NCI-H2081 treated with DMSO at 0.1 percent for 48 hours (cell line): Measurements from ENCODE around the gene ANAPC2.

Source experiments
- DNase-seq: peaks from one replicate; lab custom pipeline; 2025; lab: John Stamatoyannopoulos, UW

ANAPC2 gene

GRCh38 chr9:137161558-137162486 lies 26.5 kb downstream of the ANAPC2 start:
- DNase-seq = no peak

- no peak for DNase-seq
These were observed 27.4 kb downstream of the ANAPC2 start for GRCh38 chr9:137160716-137161557.

GRCh38 chr9:137160054-137160425 lies 28.3 kb downstream of the ANAPC2 start:
- DNase-seq = no peak

- DNase-seq = no peak
These were observed 29.0 kb downstream of the ANAPC2 start for GRCh38 chr9:137159105-137160053.

- DNase-seq = no peak
These were observed 29.7 kb downstream of the ANAPC2 start for GRCh38 chr9:137158625-137159024.

- no peak for DNase-seq
These were observed 30.5 kb downstream of the ANAPC2 start for GRCh38 chr9:137157618-137158415.

- no peak for DNase-seq
These were observed 31.6 kb downstream of the ANAPC2 start for GRCh38 chr9:137156567-137157375.

- no peak for DNase-seq
These were observed 35.4 kb downstream of the ANAPC2 start for GRCh38 chr9:137152844-137153405.

GRCh38 chr9:137150617-137151457 lies 37.5 kb downstream of the ANAPC2 start:
- DNase-seq = no peak

- DNase-seq = no peak
These were observed 38.3 kb downstream of the ANAPC2 start for GRCh38 chr9:137149942-137150616.

GRCh38 chr9:137149363-137149762 lies 39.0 kb downstream of the ANAPC2 start:
- DNase-seq = no peak

GRCh38 chr9:137148661-137149060 lies 39.7 kb downstream of the ANAPC2 start:
- no peak for DNase-seq

GRCh38 chr9:137148242-137148641 lies 40.1 kb downstream of the ANAPC2 start:
- no peak for DNase-seq

GRCh38 chr9:137147793-137148160 lies 40.6 kb downstream of the ANAPC2 start:
- DNase-seq = no peak

- DNase-seq = no peak
These were observed 41.1 kb downstream of the ANAPC2 start for GRCh38 chr9:137147091-137147792.

- DNase-seq = no peak
These were observed 41.8 kb downstream of the ANAPC2 start for GRCh38 chr9:137146527-137146918.

- DNase-seq = no peak
These were observed 42.4 kb downstream of the ANAPC2 start for GRCh38 chr9:137145731-137146526.
